NCI-H460 (cell line): ENCODE measurements around the gene ZBTB24. TPM values are rescaled to one million over a fixed set of nuclear protein-coding genes. Genes with fewer than 3 reads are reported as not detected.

Experiments used
- DNase-seq: peaks from one replicate; pipeline ENCODE4 v3.0.0-alpha.2; 2016; ENCODE audit warnings: low read depth; ENCODE audit errors: extremely low read depth
- total RNA-seq: library from RNA; depleted of rRNA; stranded (reverse); fragments of >200 nt; shearing (Covaris generic); gene quantifications from 2 replicates; pipeline ENCODE4 v1.2.3, GENCODE V29; 2014

The ZBTB24 gene
- total RNA-seq, 1 experiment from 2014 or later = 9.6 TPM

DNA sequence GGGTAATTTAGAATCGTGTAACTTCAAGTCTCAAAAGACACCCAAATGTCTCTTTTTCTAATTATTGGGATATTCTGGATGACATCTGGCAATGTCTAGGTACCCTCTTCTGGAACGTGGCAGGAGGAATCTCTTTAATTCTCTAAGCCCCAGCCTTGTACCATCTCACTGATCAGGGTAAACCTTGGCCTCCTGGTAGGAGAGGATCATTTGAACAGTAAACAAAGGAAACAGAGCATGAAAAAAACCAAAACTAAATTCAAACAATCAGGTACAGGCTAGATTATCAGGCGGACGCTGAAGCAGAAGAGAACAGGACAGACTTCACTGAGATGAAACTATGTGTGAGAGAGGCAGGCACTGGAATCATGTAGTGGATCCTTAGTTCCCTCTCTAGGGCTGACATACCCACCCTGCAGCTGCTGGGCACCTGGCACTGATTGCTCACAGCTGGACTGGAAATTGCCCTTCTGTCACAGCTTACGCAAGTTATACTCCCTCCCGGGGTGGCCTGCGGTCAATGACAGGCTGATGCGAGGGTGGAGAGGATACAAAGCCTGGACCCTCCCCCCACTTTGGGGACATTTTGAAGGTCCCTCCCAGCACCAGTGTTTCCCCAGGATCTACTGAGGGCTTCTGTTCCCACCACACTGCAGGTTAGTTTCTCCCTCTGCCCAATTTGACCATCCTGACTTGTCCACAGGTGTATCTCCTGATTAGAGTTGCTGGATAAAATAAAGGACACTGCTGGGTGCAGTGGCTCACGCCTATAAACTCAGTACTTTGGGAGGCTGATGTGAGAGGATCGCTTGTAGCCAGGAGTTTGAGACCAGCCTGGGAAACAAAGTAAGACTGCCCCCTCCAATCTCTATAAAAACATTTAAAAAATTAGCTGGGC is 20.6 kb upstream of the ZBTB24 start:
- no peak for DNase-seq

DNA sequence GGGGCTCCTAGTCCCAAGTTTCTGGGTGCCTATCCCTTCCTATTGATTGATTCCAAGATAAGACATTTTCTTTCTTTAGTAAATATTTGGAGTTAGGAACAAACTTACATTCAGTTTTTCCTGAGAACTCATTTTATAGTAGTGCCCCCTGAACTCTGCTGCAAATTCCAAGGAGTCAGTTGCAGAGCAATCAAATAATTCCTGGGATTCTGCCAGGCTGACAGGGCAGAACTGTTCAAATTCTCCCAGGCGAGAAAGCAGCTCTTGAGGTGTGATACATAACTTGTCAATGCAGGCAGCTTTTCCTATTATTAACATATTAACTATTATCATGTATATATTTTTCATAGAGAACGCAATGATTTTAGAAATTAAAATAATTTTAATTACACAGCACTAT is 15.9 kb upstream of the ZBTB24 start:
- DNase-seq = no peak

DNA sequence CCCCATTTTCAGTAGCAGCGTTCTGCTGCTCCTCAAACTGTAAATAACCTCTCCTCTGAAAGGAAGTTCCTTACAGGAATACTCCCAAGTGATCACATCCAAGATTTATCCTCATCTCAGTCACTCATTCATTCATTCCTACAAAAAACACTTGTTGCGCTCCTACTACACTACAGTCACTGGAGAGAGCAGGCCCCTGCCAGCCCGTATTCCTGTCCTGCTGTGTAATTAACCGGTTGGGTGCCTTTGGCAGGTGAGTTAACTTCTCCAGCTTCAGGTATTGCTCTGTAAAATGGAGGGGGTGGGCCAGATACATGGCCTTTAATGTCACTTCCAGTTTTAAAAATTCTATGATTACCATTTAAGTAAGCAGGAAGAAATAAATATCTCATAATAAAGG is 15.0 kb upstream of the ZBTB24 start:
- no peak for DNase-seq

DNA sequence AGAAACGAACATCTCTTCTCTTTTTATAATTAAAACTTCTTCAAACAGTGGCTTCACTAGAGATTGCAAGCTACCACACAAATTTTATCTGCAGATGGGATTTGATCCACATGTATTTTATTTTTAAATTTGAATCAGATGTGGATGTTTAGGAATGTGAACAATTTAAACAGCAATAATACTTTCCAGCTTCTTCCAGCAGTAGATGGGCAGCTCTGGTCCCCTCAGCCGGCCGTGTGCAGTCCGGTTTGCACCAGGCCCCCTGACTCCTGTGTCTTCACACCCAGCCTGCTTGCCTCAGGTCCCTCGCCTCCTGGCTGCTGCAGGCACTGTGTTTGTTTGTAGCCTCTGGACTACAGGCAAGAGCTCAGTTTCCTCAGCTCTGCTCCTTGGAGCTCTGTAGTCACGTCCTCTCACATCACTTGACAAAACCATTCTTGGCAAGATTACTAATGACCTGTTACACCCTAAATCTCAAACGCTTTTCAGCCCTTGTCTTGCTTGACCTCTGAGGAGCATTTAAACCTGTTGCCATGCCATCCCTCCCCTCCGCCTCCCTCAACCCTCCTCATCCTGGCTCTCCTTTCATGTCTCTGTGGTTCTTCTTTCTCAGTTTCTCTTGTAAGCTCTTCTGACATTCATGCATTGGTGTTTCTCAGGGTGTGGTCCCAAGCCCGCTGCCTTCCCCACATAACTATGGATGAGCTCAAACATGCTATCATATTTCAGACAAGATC is 13.2 kb upstream of the ZBTB24 start:
- DNase-seq = no peak

DNA sequence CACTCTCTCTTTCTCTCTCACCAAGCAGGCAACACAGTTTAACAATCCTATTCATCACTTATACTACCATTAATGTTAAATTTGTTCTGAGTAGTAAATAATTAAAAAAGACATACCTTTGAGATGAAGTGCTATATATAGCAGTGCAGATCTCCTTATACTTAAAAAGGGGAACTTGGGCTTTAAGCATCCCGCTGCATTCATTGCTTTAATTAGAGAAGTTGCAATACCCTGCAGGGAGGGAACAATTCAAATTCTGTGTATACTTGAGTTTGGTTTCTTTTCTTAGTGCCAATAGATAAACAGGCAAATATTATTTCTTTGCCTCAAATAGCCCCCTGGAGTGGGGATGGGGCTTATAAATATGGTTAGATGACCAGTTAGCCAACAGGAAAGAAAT is 10.8 kb upstream of the ZBTB24 start:
- no peak for DNase-seq

DNA sequence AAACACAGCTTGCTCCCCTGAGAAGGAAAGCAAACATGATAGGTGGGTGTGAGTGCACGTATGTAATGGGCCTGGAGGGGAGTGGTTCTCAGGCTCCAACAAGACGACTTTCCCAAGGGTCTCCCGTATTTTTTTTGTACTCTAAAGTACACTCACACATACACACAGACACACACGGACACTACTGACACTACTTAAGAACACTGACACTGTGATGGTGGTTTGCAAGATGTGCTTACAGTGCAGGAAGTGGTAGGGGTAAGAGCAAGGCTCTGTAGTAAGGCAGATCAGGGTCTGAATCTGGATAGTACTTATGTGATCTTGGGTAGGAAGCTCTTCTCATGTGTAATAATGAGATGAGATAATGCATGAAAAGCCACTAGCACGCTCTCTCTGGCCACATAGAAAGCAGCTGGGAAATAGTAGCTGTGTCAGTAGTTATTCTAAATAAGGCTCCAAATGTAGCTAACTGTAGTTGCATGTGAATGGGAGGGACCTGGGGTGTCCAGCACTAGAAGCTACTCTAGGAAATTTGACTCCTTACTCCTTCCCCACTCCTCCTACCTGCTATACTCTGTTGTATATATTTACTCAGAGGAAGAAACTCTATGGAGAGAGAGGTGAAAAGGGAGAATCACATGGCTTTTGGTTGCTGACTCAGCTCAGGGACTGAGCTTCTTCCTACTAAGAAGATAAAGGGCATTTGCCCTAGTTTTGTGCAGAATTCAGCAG is 8.4 kb upstream of the ZBTB24 start:
- no peak for DNase-seq

DNA sequence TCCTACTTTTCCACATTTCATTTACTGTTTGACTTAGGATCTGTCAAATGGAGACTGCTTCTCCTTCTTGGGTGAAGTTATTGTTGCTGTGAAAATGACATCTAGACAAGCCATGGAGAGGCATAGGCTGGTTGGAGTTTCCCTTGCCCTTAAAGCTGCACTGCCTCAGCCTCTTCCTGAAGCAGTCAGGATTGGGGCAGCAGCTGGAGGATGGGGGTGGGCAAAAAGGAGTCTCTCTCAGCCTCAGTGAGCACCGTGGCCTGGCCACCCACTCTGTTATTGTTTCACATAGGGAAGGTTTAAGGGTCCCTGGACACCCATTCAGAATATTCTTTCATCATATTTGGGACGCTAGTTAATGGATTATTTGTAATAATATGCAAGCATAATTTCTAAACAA is 7.7 kb upstream of the ZBTB24 start:
- DNase-seq = no peak

DNA sequence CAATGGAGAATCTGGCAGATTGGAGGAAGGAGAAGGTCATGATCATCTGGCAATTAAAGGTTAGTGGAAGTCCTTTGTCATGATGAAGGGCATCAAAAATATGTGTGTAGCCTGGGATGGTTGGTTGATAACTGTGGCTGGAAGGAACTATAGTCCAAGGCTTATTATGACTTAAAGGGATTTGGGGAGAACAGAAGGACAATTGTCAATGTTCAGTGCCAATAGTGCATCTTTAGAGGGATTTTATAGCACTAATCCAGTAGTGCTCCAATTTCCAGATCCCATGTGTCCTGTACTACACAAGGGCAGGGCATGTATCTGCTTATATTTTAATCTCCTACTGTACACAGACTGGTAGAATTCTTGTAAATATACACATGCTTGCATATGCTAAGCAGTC is 5.0 kb upstream of the ZBTB24 start:
- DNase-seq = no peak

DNA sequence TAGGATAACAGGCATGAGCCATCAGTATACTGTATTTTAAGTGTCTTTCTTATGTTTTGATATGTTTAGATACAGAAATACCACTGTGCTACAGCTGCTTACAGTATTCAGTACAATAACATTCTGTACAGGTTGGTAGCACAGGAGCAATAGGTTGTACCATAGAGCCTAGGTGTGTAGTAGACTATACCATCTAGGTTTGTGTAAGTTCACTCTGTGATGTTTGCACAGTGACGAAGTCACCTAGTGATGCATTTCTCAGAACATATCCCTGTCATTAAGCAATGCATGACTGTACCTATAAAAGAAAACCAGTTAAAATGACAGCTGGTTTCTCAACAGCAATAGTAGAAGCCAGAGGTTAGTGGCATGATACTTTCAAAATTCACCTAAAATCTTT is 3.0 kb upstream of the ZBTB24 start:
- DNase-seq = no peak

DNA sequence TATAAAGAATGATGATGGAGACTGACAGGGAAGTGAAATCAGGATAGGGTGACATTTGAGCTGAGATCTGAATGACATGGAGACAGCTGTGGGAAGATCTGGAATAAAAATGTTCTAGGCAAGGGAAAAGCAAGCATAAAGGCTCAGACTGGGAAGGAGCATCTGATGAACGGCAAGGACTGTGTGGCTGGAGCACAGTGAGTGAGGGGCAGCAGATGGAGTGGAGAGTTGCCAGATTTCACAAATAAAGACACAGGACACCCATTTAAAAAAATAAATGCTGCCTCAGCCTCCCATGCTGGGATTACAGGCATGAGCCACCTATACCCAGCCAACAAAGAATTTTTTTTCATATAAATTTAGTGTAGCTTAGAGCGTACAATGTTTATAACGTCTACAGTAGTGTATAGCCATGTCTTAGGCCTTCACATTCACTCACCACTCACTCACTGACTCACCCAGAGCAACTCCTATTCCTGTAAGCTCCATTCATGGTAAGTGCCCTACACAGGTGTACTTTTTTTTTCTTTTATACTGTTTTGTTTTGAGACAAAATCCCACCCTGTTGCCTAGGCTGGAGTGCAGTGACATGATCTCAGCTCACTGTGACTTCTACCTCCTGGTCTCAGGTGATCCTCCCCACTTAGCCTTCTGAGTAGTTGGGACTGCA is 2.4 kb upstream of the ZBTB24 start:
- DNase-seq = no peak

DNA sequence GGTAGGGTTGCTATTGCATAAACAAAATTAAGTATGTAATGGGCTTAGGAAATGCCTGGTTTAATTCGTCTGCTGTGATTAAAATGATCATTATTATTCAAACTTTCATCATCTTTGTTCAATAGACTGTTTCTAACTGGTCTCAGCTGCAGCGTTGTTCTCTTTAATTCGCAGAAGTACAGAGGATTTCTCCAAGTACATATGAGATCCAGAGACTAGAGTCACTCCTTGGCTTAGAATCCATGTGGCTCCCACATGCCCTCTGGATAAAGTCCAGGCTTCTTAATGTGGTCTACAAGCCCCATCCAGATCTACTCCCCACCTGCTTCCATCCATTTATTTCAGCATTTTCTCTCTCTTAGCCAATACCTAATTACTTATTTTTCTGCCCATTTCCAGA is 1.1 kb upstream of the ZBTB24 start:
- DNase-seq = no peak

DNA sequence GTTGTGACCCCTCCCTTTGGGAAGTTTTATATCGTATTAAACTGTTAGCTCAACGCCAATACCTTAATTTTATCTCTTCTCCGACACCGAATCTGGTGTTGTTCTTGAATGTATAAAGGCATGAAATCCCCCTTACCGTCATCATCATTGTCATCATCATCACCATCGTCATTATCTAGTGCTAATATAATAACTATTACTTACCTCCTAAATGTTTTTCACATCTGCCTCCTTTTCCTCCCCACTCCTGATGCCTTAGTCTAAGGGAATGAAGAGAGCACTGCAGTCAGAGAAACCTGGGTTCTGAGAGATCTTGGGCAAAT is 677 bp upstream of the ZBTB24 start:
- no peak for DNase-seq

DNA sequence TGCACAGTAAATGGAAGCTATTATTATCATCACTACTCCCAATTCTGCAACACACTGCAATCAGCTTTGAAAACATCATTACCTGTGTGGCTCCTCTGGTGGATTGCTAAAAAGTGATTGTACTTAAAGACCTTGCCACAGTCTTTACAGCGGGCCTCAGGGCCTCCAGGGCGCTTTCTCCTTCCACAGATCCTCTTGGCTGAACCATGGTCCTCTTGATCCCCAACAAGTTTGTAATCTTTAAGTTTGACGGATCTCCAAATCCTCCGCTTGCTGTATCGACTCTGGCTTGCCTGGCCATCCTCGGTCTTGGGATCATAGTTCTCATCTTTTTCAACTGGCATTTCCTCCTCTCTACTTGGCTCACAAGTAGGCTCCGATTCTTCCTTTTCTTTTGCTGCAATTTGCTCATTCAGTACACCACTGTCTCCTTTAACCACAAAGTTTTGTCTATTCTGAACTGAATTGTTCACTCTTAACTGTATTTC is 2.0 kb downstream of the ZBTB24 start:
- DNase-seq = no peak

DNA sequence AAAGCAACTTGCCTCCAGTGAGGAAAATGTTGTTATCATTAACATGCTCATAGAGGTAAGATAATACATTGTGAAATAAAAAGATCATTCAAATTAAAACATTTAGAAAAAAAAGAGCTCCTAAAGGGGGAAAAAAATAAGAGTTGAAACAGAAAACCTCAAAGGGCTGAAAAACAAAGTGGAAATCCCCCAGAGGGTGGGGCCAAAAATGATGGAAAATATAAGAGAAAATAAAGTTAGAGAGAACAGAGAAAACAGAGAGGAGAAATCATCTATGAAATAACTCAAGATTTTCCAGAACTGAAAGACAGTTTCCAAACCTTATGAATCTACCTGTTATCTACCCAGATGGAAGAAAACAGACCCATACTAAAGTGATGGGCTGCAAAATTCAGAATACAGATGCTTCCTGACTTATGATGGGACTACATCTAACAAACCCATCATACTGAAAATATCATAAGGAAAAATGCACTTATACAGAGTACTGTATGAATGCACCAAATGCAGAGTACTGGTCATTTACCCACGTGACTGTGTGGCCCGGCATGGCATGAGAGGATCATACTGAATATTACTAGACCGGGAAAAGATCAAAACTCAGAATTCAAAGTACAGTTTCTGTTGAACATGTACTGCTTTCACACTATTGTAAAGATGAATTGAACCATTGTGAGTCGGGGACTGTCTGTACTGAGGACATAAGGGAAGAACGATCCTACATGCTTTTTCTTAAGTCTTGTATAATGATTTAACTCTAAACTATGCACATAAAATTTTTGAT is 4.0 kb downstream of the ZBTB24 start:
- no peak for DNase-seq

DNA sequence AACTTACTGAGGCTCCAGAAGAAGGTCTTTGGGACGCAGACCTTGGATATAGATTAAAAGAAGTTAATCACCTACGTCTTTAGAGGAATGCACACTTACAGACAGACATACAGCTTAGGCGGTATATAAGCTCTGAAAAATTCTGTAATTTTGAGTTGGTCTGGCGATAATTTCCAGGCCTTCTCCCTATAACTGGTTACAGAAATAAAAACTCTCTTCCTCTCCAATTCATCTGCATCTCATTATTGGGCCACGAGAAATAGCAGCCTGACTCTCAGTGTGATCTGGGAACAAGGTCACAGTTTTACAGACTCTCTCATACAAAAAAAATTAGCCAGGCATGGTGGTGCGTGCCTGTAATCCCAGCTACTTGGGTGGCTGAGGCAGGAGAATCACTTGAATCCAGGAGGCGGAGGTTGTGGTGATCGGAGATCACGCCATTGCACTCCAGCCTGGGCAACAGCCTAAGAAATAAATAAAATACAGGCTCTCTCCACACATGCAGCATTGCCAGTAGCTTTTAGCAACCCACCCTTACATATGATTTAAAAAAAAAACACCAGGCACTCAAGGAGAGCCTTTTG is 4.7 kb downstream of the ZBTB24 start:
- no peak for DNase-seq

DNA sequence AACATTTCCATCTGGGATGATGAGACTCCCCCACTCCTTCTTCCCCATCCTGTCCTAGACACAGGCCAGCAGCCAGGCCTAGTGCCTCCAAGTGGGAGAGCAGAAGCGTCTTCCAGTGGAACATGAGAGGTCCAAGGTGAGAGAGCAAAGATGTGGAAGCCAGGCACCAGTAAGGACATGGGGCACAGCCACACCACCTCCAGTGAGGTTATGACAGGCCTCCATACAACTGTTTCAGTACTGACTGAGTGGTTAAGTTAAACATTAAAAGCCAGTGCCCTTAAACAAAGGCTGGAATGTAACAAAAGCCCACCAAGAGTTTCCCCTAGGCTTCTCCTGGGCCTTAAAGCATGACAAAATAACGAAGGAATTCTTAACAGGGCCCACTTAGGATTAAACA is 5.3 kb downstream of the ZBTB24 start:
- DNase-seq = no peak

DNA sequence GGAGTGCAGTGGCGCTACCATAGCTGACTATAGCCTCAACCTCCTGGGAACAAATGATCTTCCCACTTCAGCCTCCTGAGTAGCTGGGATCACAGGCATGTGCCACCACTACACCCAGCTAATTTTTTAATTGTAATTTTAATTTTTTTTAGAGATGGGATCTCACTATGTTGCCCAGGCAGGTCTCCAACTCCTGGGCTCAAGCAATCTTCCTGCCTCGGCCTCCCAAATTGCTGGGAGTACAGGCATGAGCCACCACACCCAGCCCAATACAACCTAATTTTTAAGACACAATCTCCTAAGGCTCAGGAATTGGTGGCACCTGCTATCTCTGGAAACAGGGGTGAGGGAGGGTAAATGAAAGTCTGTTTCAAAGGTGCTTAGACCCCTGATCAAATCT is 5.8 kb downstream of the ZBTB24 start:
- no peak for DNase-seq

DNA sequence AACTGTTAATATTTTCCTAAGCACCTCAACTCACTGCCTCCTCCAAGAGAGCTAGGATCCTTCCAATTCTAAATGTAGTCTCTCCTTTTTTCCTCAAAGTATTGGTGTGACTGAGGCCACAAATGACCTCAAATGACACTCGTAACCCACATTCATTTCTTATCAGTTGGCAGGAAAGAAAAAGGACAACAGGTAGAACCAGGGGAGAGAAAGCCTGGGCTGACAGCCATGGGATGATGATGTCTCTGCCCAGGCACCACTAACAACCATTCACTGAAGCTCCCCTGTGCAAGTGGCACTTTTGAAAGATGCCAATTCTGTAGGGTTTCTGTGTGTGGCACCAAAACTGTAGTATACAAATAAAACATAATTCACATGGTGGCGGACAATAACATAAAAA is 7.4 kb downstream of the ZBTB24 start:
- no peak for DNase-seq

DNA sequence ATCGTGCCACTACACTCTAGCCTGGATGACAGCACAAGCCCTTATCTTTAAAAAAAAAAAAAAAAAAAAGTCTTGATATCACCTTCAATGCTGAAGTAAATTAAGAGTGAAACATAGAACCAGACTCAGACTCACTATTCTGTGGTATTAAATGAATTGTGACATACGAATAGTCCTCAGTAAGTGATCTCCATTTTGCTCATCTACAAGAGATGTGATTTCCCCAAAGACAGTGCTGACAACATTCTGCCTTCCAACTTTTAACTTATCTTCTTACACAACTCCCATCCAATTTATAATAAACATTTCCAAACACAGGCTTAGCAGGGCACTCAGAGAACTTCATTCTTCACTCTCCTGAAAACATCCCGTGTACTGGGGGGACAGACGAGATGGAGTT is 8.0 kb downstream of the ZBTB24 start:
- DNase-seq = no peak

DNA sequence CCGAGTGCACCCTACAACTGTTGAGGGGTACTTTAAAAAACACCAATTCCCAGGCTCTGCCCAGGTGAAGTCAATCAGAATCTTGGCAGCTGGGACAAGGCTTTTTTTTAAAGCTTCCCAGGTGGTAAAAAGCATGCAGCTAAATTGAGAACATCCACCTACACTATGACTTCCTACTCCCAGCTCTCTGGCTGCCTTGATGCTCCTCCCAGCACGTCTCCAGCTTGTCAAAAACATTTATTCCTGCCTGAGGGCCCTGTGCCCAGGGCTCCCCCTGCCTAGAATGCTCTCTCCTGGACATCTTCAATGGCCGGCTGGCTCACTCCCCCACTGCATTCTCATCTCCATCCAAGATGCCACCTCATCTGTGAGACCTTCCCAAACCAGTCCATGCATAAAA is 9.9 kb downstream of the ZBTB24 start:
- DNase-seq = no peak
